ENCODE measurements around the gene OR2A5.
A peak's percentile ranks its signal among the peaks of the same experiment; 100 is the strongest.
"Not testable (repeated sequence)": the region's sequence is repeated elsewhere in the genome, so short reads cannot be mapped to it uniquely, and the experiment has no call there.

OR2A5 gene

GRCh38 chr7:144048648-144049047 lies at the start of gene OR2A5:
OR2A5 (plus strand) TSS chr7:144048948; CDS start chr7:144050402, 1,454 bp downstream.
- DNase-seq (ENCODE audit: low spot score): no peak

GRCh38 chr7:144000020-144000419 lies 48.7 kb upstream of the OR2A5 start, which contains the start of gene OR6B1:
OR6B1 (plus strand) TSS chr7:144000320; CDS start chr7:144003997, 3,677 bp downstream.
- no peak for DNase-seq (ENCODE audit: low spot score)

GRCh38 chr7:144001543-144001942 lies 47.2 kb upstream of the OR2A5 start:
- no peak for DNase-seq (ENCODE audit: low spot score)

- DNase-seq (ENCODE audit: low spot score): no peak
Observed at GRCh38 chr7:144004703-144005102, 44.0 kb upstream of the OR2A5 start.

GRCh38 chr7:144006029-144006691 lies 42.6 kb upstream of the OR2A5 start:
- no peak for DNase-seq (ENCODE audit: low spot score)

GRCh38 chr7:144006692-144007042 lies 42.1 kb upstream of the OR2A5 start:
- no peak for DNase-seq (ENCODE audit: low spot score)

GRCh38 chr7:144009361-144009760 lies 39.4 kb upstream of the OR2A5 start:
- no peak for DNase-seq (ENCODE audit: low spot score)

- not testable (repeated sequence) for DNase-seq (ENCODE audit: low spot score)
Observed at GRCh38 chr7:144010061-144010460, 38.7 kb upstream of the OR2A5 start.

- not testable (repeated sequence) for DNase-seq (ENCODE audit: low spot score)
Observed at GRCh38 chr7:144010821-144011220, 37.9 kb upstream of the OR2A5 start.

GRCh38 chr7:144011458-144012230 lies 37.1 kb upstream of the OR2A5 start:
- DNase-seq (ENCODE audit: low spot score): no peak

GRCh38 chr7:144018065-144018464 lies 30.7 kb upstream of the OR2A5 start:
- DNase-seq (ENCODE audit: low spot score): no peak

- DNase-seq (ENCODE audit: low spot score): no peak
Observed at GRCh38 chr7:144019457-144019856, 29.3 kb upstream of the OR2A5 start.

GRCh38 chr7:144020340-144020739 lies 28.4 kb upstream of the OR2A5 start:
- no peak for DNase-seq (ENCODE audit: low spot score)

- DNase-seq (ENCODE audit: low spot score): no peak
Observed at GRCh38 chr7:144022169-144022568, 26.6 kb upstream of the OR2A5 start.

GRCh38 chr7:144023171-144023827 lies 25.4 kb upstream of the OR2A5 start:
- DNase-seq (ENCODE audit: low spot score): no peak

GRCh38 chr7:144024213-144024612 lies 24.5 kb upstream of the OR2A5 start:
- no peak for DNase-seq (ENCODE audit: low spot score)

GRCh38 chr7:144026203-144026883 lies 22.4 kb upstream of the OR2A5 start:
- no peak for DNase-seq (ENCODE audit: low spot score)

- DNase-seq (ENCODE audit: low spot score): peak; percentile 31
Observed at GRCh38 chr7:144027070-144027469, 21.7 kb upstream of the OR2A5 start.

- DNase-seq (ENCODE audit: low spot score): no peak
Observed at GRCh38 chr7:144027974-144028373, 20.8 kb upstream of the OR2A5 start.

- DNase-seq (ENCODE audit: low spot score): no peak
Observed at GRCh38 chr7:144028547-144028946, 20.2 kb upstream of the OR2A5 start.

- no peak for DNase-seq (ENCODE audit: low spot score)
Observed at GRCh38 chr7:144032516-144032915, 16.2 kb upstream of the OR2A5 start.

- no peak for DNase-seq (ENCODE audit: low spot score)
Observed at GRCh38 chr7:144032985-144033709, 15.6 kb upstream of the OR2A5 start.

Measured in cerebellar cortex (tissue), 1 donor.